GM21390 (cell line): ENCODE results near the gene NAA80.
A peak's percentile ranks its signal among the peaks of the same experiment; 100 is the strongest.
"Not testable (repeated sequence)": the region's sequence is repeated elsewhere in the genome, so short reads cannot be mapped to it uniquely, and the experiment has no call there.

Source experiments
- ATAC-seq: cut with Tn5 transposase; IDR thresholded peaks from one replicate; pipeline ENCODE4 v1.9.1; 2021; ENCODE audit not compliant: unreplicated experiment

The NAA80 gene

DNA sequence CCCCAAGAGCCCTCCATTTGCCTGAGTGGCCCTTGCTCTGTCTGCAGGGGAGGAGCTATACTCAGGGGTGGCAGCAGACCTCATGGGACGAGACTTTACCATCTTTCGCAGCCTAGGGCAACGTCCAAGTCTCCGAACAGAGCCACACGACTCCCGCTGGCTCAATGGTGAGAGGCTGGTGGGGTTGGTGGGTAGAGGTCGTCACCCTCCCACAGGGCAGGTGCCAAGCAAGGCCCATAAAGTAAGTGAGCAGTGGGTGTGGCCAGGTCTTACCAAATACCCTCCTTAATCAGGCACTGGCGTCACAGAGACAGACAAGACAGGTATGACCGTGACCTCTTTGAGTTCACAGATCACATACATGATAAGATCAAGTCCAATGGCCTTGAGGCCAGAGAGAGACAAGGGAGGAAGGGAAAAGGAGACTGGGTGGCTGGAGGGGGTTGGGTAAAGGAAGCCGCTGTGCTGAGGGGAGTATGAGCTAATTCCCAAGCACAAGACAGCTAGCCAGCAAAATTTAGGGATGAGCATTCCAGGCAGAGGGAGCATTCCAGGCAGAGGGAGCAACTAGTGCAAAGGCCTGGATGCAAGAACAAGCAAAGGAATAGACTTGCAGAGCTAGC, 27.8 kb downstream of the NAA80 start:
- ATAC-seq = no peak

DNA sequence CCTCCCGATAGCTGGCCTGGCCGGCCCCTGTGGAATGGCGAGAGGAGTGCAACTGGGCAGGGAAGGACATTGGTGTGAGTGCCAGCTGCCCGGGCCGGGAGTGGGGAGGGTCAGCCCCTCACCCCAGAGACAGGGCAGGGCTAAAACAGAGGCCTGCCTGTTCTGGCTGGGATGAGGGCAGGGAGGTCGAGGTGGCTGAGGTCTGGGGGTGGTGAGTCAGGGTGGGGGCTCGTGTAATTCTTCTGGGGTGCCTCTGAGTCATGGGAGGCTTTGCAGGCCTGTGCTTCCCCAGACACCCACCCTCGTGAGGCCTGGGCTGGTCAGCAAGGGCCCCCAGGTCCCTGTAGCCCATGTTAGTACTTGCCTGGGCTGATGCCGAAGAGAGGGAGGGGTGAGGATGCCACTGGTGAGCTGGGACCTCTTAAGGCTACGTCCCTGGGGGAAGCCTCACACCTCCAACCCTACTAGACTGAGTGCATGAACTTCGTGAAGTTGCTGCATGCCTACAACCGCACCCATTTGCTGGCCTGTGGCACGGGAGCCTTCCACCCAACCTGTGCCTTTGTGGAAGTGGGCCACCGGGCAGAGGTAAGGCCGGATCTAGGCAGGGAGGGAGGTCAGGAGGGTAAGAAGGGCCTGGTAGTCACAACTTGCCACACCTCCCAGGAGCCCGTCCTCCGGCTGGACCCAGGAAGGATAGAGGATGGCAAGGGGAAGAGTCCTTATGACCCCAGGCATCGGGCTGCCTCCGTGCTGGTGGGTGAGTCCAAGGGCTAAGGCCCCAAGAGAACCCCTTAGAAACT, 28.6 kb downstream of the NAA80 start:
- no peak for ATAC-seq

DNA sequence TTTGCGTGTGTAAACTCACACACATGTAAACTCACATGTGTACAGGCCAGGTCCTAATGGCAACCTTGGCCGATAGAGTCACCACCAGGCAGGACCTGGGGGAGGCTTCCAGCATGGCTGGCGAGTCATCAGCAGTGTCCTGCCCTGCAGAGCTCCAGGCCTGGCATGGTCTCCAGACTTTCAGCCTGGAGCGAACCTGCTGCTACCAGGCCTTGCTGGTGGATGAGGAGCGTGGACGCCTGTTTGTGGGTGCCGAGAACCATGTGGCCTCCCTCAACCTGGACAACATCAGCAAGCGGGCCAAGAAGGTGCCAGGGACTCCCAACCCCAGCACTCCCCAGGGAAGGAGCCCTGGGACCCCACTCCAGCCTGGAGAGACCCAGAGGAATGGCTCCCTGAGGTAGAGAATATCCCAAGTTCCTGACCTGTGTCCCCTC, 29.2 kb downstream of the NAA80 start:
- no peak for ATAC-seq

DNA sequence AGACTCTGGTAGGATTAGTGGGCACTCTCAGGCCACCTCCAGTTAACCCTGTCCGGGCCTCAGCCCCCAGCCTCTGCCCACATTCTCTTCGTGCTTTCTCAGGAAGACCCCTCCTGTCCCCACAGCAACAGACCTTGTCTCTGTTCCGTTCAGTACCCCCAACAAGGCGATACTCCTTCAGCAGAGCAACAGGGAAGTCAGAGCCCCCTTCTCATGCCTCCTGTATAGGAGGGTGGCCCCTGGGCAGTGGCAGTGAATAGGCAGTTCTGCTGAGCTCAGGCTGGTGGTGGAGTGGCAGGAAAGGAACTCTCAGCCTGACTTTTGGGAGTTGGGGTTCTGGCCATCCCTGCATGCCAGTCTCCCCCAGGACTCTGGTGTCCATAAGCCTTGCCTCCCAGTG, 29.7 kb downstream of the NAA80 start:
- no peak for ATAC-seq

DNA sequence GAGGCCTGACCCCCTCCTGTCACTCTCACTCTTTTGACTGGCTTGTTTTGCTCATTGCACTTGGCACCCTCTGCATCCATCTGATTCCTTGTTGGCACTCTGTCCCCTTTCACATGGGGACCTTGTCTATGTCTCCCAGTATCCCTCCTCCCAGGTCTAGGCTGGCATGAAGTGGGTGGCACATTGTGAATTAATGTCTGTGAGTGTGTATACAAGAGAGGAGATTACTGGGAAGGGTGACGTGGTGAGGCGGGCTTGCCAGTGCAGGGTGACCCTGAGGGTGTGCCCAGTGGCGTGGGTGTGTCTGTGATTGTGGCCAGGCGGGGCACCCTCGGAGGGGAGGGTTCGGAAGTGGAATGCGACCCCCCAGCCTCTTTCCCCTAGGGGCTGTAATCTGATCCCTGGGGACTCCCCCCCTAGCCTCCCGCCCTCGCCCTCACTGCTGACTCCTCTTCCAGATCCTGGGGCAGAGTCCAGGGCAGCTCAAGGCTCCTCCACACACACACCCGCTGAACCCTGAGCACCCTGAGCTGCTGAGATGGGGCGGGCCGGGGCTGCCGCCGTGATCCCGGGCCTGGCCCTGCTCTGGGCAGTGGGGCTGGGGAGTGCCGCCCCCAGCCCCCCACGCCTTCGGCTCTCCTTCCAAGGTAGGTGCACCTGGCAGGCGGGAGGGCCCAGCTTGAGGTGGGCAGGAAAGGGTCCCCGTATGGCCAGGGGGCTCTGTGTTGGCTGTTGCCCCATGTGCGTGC, 30.3 kb downstream of the NAA80 start, which contains the start of gene SEMA3B:
SEMA3B (plus strand) TSS at position 445 of the 749 bp plus-strand sequence; CDS start at position 539, 94 bp downstream.
- no peak for ATAC-seq

DNA sequence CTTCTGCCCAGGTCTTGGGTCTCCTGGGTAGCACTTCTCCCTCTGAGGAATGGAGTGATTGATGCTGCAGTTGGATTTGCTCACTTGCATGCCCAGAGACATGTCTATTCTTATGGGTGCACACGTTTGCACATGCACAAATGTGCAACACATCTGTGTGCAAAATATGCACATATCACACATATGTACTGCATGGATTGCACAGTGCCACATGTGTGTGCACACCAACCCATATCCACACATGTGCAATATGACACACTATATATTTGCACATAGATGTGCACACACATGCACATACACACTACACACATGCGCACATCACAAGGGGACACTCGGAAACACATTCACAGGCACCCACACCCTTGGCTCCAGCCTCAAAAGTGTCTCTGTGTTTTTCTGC, 30.9 kb downstream of the NAA80 start:
- ATAC-seq = no peak

DNA sequence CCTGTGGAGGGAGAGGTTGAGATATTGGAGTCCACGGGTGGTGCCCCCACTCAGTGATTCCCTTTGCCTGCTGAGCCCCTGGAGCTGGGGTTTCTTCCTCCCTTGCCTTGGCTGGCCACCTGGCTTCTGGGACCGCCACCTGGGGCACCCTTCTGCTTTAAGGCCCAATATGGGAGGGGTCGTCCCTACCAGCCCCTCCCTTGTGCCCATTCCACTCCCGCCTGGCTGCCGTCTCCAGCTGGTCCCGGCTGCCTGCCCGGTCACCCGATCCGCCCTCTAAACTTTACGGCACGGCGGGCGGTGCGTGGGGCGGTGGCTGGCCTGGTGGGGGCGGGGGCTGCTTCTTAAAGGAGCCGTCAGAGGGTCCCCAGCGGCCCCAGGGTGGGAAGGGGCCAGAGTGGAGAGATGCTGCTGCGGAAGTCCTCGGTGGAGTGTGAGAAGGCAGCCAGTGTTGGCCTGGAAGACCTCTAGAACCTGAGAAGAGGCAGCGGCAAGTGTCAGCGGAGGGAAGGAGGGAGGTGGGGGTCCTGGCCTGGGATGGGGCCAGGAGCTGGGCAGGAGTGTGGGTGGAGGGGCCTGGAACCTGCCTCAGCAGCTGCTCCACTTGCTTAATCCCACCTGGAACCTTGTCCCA, 31.8 kb downstream of the NAA80 start:
- ATAC-seq = no peak

DNA sequence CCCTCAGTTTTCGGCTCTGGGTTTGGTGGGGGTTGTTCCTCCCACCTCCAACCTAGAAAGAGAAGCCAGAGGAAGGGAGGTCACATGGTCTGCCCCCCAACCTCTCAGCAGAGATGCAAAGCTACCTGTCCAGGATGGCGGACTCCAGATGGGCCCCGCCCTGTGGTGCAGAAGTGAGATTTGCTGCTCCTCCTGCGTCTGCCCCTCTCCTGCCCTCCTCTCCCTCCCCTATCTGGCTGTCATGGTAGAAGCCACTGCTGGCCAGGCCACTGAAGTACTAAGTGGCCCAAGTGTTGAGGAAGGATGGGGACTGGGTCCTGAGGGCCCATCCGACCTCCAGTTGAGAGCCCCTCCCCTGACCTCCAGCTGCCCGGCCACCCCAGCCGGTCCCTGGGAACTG, 32.4 kb downstream of the NAA80 start:
- ATAC-seq = no peak

DNA sequence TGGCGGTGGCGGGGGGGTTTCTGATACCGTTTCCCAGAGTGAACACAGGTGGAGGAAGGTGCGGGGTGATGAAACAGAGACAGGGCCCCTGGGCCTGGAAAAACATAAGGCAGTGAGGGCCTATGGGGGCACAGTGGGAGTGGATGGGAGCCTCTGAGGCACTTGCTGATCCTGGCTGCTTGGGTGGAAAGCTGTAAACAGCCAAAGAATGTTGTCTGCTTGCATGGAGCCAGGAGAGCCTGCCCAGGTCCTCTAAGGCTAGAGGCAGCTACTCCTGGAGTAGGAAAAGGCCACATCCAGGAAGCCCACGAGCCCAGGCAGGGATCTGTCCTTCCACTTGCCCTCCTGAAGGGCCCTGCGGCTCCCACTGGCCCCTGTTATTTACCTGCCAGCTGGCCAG, 33.2 kb downstream of the NAA80 start:
- no peak for ATAC-seq

DNA sequence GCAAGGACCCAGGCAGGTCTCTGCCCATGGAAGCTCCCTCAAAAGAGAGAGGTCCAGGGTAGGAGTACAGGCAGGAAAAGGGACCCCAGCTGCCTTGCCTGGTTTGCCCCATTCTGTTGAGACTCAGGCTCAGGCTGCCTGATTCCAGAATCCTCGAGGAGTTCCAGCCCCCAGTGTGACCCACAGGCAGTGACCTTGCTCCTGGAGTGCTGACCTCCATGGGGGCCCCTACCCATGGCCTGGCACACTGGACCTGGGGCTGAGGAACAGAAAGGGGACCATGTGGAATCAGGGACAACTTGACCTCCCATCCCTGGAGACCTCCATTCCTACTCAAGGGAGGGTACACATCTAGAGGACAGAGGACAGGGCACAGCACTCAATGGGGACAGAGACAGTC, 33.6 kb downstream of the NAA80 start:
- no peak for ATAC-seq

DNA sequence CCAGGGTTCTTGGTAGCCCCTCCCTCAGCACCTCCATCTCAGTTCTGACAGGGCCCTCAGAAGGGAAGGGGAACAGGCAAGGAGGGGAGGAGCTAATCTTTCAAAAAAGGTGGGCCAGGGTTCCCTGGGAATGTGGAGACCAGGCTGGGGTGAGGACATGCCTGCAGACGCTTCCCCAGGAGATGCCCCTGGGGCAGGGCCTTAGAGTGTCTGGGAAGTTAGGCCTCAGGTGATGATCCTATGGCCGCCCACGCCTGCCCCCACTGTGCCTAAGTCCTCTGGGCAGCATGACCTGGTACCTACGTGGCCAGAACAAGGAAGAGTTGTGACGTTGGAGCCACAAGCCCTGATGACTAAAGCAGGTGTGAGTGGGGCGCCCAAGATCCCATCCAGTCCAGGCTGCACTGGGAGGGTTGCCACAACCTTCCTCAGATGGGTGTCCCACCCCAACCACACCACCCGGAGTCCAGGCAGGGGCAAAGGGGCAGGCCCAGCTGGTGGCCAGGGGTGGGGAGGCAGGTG, 34.2 kb downstream of the NAA80 start:
- no peak for ATAC-seq

DNA sequence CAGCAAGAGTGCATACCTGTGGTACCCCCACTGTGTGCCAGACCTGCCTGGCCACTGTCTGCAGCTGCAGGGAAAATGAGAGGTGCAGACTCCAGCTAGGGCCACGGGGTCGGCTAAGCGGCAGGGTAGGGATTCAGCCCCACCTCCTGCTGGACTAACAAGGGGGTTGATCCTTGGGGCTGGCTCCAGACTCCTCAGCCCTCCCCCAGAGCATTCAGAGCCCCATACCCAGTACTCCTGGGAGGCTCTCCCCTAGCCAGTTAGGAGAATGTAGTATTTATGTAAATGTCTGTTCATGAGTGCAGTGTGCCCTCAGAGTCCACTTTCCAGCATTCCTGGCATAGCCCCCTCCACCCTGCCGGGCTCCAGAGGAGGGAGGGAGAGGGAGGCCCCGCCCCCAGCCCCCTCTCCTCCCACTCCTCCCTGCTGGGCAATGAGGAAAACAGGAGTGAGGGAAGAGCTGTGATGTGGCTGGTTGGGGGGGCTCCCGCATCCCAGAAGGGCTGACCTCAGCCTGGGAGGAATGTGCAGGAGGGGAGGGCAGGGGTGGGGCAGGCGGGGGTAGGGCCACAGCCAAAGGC, 34.7 kb downstream of the NAA80 start:
- no peak for ATAC-seq

DNA sequence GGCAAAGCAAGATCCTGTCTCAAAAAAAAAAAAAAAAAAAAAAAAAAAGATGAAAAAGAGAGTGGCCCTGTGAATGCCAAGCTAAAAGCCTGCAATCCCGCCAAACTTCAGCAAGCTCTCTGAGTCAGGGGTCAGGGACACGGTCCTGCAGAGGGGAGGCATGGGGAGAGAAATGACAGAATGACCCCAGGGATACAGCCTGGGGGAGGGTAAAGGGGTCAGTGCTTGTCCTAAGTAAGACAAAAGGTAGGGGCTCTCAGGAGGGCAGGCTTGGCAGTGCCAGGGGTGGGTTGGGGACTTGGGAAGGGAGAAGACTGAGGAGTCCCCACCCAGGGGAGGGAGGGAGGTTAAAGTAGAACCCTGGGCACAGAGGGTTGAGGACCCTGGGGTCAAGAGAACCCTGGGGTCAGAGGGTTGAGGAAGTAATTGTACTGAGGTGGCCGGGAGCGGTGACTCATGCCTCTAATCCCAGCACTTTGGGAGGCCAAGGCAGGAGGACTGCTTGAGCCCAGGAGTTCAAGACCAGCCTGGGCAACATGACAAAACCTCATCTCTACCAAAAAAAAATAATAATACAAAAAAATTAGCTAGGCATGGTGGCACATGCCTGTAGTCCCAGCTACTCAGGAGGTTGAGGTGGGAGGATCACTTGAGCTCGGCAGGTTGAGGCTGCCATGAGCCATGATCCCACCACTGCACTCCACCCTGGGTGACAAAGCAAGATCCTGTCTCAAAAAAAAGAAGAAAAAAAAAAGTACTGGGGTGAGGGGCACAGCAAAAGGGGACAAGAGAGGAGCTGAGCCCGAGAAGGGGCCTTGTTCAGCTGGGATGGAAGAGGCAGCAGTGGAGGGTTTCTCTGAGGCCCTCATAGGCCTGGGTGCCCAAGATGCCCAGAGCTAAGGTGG, 35.5 kb downstream of the NAA80 start:
- ATAC-seq = no peak

DNA sequence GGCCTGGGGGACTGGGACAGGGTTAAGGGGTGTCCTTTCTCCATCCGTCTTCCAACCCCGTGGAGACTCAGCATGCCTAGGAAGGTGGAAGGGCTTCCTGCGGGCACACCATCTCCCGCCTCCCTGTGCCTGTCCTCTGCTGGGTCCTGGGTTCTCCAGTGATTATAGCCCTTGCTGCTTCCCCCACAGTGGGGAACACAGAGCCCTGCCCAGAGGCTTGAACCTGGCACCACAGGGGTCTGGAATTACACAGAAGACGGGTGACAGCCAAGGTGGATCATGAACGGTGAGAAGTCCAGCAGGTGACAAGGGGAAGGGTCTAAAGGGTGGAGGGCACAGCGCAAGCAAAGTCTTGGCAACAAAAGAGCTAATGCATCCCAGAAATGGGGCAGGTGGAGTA, 36.4 kb downstream of the NAA80 start:
- ATAC-seq = no peak

DNA sequence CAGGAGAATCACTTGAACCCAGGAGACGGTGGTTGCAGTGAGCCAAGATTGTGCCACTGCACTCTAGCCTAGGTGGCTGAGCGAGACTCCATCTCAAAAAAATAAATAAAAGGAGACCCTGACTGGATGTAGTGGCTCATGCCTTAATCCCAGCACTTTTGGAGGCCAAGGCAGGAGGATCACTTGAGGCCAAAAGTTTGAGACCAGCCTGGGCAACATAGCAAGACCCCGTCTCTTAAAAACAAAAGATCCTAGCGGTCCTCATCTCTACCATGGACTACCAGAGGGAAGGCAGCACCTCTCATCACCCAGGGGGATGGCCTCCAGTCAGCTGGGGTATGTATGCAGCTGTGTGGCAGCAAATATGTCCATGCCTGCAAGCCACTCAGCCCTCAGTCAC, 37.0 kb downstream of the NAA80 start:
- not testable (repeated sequence) for ATAC-seq

DNA sequence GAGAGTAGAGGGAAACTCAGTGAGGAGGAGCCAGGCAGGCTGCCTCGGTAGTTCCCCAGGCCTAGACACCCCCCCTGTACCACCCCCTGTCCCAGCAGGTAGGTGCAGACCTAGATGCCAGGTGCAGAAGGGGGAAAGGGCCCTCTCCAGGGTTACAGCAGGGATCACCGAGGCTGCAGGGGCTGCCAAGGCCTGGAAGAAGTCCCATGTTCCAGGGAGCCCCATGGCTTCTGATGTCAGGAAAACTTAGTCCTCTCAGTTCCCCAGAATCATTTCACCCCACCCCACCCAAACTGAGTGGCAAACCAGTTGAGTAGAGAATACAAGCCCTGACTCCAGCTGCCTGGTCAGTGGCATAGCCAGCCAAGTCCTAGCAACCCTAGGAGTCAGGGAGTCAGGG, 37.7 kb downstream of the NAA80 start:
- no peak for ATAC-seq

DNA sequence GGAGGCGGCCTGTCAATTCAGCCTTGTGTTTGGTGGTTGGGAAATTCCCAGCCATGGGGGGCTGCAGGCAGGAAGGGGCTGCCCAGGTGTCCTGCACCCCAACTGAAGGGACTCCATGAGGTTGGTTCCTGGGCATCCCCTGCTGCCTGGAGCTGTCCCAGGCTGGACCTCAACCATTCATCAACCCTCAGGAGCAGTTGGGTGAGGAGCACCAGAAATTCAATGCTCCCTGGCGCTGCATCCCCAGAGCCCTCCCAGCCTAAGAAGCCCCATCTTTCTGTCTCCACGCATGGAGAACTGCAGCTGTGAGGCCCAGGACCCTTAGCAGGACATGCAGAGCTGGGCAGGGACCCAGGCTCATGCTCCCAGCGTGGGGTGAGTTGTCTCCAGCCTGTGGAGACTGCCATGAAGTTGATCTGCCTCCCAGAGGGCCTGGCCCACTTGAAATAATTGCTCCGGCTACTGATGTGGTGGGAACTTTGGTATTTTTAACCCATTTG, 38.2 kb downstream of the NAA80 start:
- ATAC-seq = no peak

DNA sequence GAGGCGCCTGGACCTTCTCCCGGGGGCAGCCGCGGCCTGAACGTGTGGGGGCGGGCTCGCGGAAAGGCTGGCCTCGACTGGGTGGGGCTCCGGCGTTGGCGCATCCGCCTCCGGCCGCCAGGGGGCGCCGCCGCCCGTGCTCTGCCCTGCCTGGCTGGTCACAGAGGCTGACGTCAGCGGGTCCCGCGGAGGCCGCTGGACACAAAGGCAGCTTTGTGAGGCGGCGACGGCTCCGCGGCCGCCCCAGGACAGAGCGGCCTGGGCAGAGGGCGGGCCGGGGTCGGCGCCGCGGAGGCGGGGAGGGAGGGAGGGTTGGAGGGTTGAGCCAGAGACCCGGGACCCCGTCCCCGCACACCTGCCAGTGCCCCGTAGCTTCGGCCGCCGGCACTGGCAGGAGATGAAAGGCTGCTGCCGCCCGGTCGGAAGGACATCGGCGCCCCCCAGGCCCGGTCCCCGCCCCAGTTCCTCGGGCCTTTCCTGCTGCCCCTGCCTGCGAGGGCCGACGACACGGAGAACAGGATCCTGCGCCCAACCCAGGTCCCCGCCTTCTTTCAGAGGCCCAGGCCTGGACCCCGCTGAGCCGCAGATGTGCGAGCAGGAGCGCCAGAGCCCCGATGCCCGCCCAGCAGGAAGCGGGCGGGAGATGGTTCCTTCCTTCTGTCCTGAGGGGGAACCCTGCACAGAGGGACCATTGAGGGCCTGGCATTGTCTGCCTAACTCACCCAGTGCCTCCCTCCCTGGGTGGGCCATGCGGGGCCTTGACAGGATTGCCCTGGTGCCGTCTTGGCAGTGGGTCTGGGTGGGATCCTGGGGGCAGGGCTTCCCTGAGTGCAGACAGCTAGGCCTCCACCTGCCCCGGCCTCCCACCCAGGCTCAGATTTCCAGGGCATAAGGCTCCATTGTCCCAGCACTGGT, 38.9 kb downstream of the NAA80 start:
- ATAC-seq = peak; percentile 91
